Right lobe of liver (tissue), 4 donors: ENCODE measurements around the gene AVL9.

ENCODE experiments used
- CTCF ChIP-seq, 4 donors: fragments of 200-600 bp in 3 of 4; fragments of 450-650 bp in 1 of 4; IDR thresholded peaks; one replicate each; pipeline versions ENCODE4 v1.5.1 to v1.8.0; 2016 to 2022; ENCODE audit warnings: antibody characterized with exemption in 4 of 4, mild to moderate bottlenecking in 2 of 4
- POLR2A ChIP-seq: fragments of 450-650 bp; IDR thresholded peaks from one replicate; pipeline ENCODE4 v1.6.1; 2017; ENCODE audit warnings: antibody characterized with exemption, mild to moderate bottlenecking
- donor health status: DM: no; HTN: no; CAD: no.
- donor health status: DM: no; HTN: no; CAD: no.
- donor health status: DM: no; HTN: yes; CAD: no.

- TF ChIP-seq CTCF (IDR thresholded peaks at IDR 0.05) = no peak
- no peak for TF ChIP-seq POLR2A
Measured at GRCh38 chr7:32519763-32520162, 24.5 kb downstream of the AVL9 start.
